PC-9 (cell line): ENCODE data around the gene ZNF384.

Experiments
- CTCF ChIP-seq: fragments of 200-600 bp; sonication (generic); conservative IDR thresholded peaks from 2 replicates; pipeline ENCODE4 v1.6.1; 2017; ENCODE audit warnings: mixed run types, antibody characterized with exemption, mild to moderate bottlenecking, moderate library complexity
- EZH2 ChIP-seq: fragments of 200-600 bp; sonication (generic); IDR thresholded peaks from 2 replicates; pipeline ENCODE4 v1.8.0; 2017; ENCODE audit warnings: antibody characterized with exemption, low read depth

GRCh38 chr12:6692888-6693287, 3.7 kb upstream of the ZNF384 start:
- TF ChIP-seq CTCF (no peak), EZH2 (no peak)
